HEK293 (cell line): ENCODE data around the gene STYK1.

ENCODE experiments used
- CTCF ChIA-PET: fragments of 350-600 bp; formaldehyde crosslinking; extraction: SDS; loops from one replicate; lab custom pipeline; 2021; ENCODE audit warnings: antibody characterized with exemption; lab: Yijun Ruan, JAX
- POLR2A ChIA-PET: fragments of 300-600 bp; formaldehyde crosslinking; extraction: SDS; loops from one replicate; lab custom pipeline; 2020; ENCODE audit warnings: antibody characterized with exemption, inconsistent platforms; lab: Yijun Ruan, JAX
- H3K27ac ChIP-seq: fragments of 200-500 bp; sonication (Bioruptor generic); 2 replicates; pipeline ENCODE4 v1.5.1; 2014; ENCODE audit warnings: low read depth, low read length, control low read depth, inconsistent platforms; ENCODE audit errors: extremely low read depth
- H3K36me3 ChIP-seq, 2 experiments: fragments of 200-500 bp in 1 of 2; sonication (Bioruptor generic) in 1 of 2; 1 replicate in 1 of 2; 2 replicates in 1 of 2; pipeline ENCODE4 v1.5.1; 2014 to 2017; ENCODE audit warnings: inconsistent platforms in 2 of 2, low read length in 2 of 2; ENCODE audit not compliant: control insufficient read depth in 2 of 2, insufficient read depth in 1 of 2
- H3K4me1 ChIP-seq: fragments of 200-500 bp; sonication (Bioruptor generic); 2 replicates; pipeline ENCODE4 v1.5.1; 2014; ENCODE audit warnings: mild to moderate bottlenecking, low read length, inconsistent platforms; ENCODE audit not compliant: control insufficient read depth, insufficient read depth
- H3K4me3 ChIP-seq: 2 replicates; pipeline ENCODE4 v1.5.1; 2011; ENCODE audit warnings: low read depth, mild to moderate bottlenecking, control low read depth, low read length, moderate library complexity
- H3K9me3 ChIP-seq: fragments of 200-500 bp; sonication (Bioruptor generic); 2 replicates; pipeline ENCODE4 v1.5.1; 2014; ENCODE audit warnings: low read depth, low read length, inconsistent platforms; ENCODE audit not compliant: control insufficient read depth, insufficient read depth
- BCL11B ChIP-seq: fragments of 450-650 bp; formaldehyde crosslinking; IDR thresholded peaks from 2 replicates; pipeline ENCODE4 v1.5.1; 2016; ENCODE audit warnings: low read depth, missing biosample characterization, missing genetic modification characterization
- KLF7 ChIP-seq: fragments of 450-650 bp; formaldehyde crosslinking; IDR thresholded peaks from 2 replicates; pipeline ENCODE4 v1.5.1; 2016; ENCODE audit warnings: missing biosample characterization, missing genetic modification characterization, borderline replicate concordance
- SP3 ChIP-seq: fragments of 450-650 bp; formaldehyde crosslinking; IDR thresholded peaks from 2 replicates; pipeline ENCODE4 v1.5.1; 2016; ENCODE audit warnings: missing biosample characterization, missing genetic modification characterization
- ZBTB1 ChIP-seq: fragments of 450-650 bp; formaldehyde crosslinking; IDR thresholded peaks from 2 replicates; pipeline ENCODE4 v1.5.1; 2016; ENCODE audit warnings: missing biosample characterization, missing genetic modification characterization
- ZBTB20 ChIP-seq: fragments of 450-650 bp; formaldehyde crosslinking; IDR thresholded peaks from 2 replicates; pipeline ENCODE4 v1.5.1; 2016; ENCODE audit warnings: missing biosample characterization, missing genetic modification characterization
- ZBTB21 ChIP-seq: fragments of 450-650 bp; formaldehyde crosslinking; IDR thresholded peaks from 2 replicates; pipeline ENCODE4 v1.5.1; 2017; ENCODE audit warnings: missing biosample characterization, missing genetic modification characterization
- ZBTB48 ChIP-seq: fragments of 450-650 bp; formaldehyde crosslinking; IDR thresholded peaks from 2 replicates; pipeline ENCODE4 v1.5.1; 2016; ENCODE audit warnings: missing biosample characterization, missing genetic modification characterization
- ZNF2 ChIP-seq: fragments of 450-650 bp; formaldehyde crosslinking; IDR thresholded peaks from 2 replicates; pipeline ENCODE4 v1.5.1; 2016; ENCODE audit warnings: missing biosample characterization, missing genetic modification characterization
- ZNF214 ChIP-seq: fragments of 450-650 bp; formaldehyde crosslinking; IDR thresholded peaks from 2 replicates; pipeline ENCODE4 v1.5.1; 2017; ENCODE audit warnings: missing biosample characterization, mild to moderate bottlenecking, missing genetic modification characterization, borderline replicate concordance
- ZNF311 ChIP-seq: fragments of 450-650 bp; formaldehyde crosslinking; IDR thresholded peaks from 2 replicates; pipeline ENCODE4 v1.5.1; 2017; ENCODE audit warnings: missing biosample characterization, missing genetic modification characterization, borderline replicate concordance
- ZNF473 ChIP-seq: fragments of 450-650 bp; formaldehyde crosslinking; IDR thresholded peaks from 2 replicates; pipeline ENCODE4 v1.5.1; 2017; ENCODE audit warnings: missing biosample characterization, missing genetic modification characterization
- ZNF624 ChIP-seq: fragments of 450-650 bp; formaldehyde crosslinking; IDR thresholded peaks from 2 replicates; pipeline ENCODE4 v1.5.1; 2017; ENCODE audit warnings: missing biosample characterization, missing genetic modification characterization
- ZNF629 ChIP-seq: fragments of 450-650 bp; formaldehyde crosslinking; IDR thresholded peaks from 2 replicates; pipeline ENCODE4 v1.5.1; 2017; ENCODE audit warnings: missing biosample characterization, missing genetic modification characterization
- ZNF660 ChIP-seq: fragments of 450-650 bp; IDR thresholded peaks from 2 replicates; pipeline ENCODE4 v1.5.1; 2018; ENCODE audit warnings: missing biosample characterization, mild to moderate bottlenecking, missing genetic modification characterization
- ZNF670 ChIP-seq: fragments of 450-650 bp; formaldehyde crosslinking; IDR thresholded peaks from 2 replicates; pipeline ENCODE4 v1.5.1; 2016; ENCODE audit warnings: missing biosample characterization, missing genetic modification characterization, low read depth
- ZNF747 ChIP-seq: fragments of 450-650 bp; formaldehyde crosslinking; IDR thresholded peaks from 2 replicates; pipeline ENCODE4 v1.5.1; 2016; ENCODE audit warnings: missing biosample characterization, missing genetic modification characterization
- ZNF768 ChIP-seq: fragments of 450-650 bp; formaldehyde crosslinking; IDR thresholded peaks from 2 replicates; pipeline ENCODE4 v1.5.1; 2018; ENCODE audit warnings: missing biosample characterization, mild to moderate bottlenecking, missing genetic modification characterization
- ZNF792 ChIP-seq: fragments of 450-650 bp; formaldehyde crosslinking; IDR thresholded peaks from 2 replicates; pipeline ENCODE4 v1.5.1; 2016; ENCODE audit warnings: missing biosample characterization, missing genetic modification characterization
- ZNF843 ChIP-seq: fragments of 450-650 bp; formaldehyde crosslinking; IDR thresholded peaks from 2 replicates; pipeline ENCODE4 v1.5.1; 2016; ENCODE audit warnings: missing biosample characterization, missing genetic modification characterization
- TF ChIP-seq, protein P1 (sequence below): fragments of 450-650 bp; formaldehyde crosslinking; IDR thresholded peaks from 2 replicates; pipeline ENCODE4 v1.5.1; 2016; ENCODE audit warnings: missing biosample characterization, missing genetic modification characterization
- TF ChIP-seq, protein P2 (sequence below): fragments of 450-650 bp; formaldehyde crosslinking; IDR thresholded peaks from 2 replicates; pipeline ENCODE4 v1.5.1; 2016; ENCODE audit warnings: missing biosample characterization, missing genetic modification characterization
- TF ChIP-seq, protein P3 (sequence below): fragments of 450-650 bp; formaldehyde crosslinking; IDR thresholded peaks from 2 replicates; pipeline ENCODE4 v1.5.1; 2016; ENCODE audit warnings: missing biosample characterization, missing genetic modification characterization

Gene STYK1

GRCh38 chr12:10615532-10615931, 58.3 kb downstream of the STYK1 start:
- no peak for TF ChIP-seq ZBTB48 (tag by site-specific recombination)
- no peak for TF ChIP-seq ZNF843
- TF ChIP-seq ZNF214 (tag by site-specific recombination), result no peak
- no peak for TF ChIP-seq ZNF473 (tag by site-specific recombination)
- TF ChIP-seq KLF7 (tag by site-specific recombination), result no peak
- TF ChIP-seq BCL11B (tag by site-specific recombination), result no peak
- no peak for TF ChIP-seq ZNF660
- TF ChIP-seq ZBTB20 (tag by site-specific recombination), result no peak
- TF ChIP-seq ZNF624 (tag by site-specific recombination), result no peak
- TF ChIP-seq ZNF792 (tag by site-specific recombination), result no peak
- no peak for TF ChIP-seq ZNF670 (tag by site-specific recombination)
- TF ChIP-seq, protein P1, sequence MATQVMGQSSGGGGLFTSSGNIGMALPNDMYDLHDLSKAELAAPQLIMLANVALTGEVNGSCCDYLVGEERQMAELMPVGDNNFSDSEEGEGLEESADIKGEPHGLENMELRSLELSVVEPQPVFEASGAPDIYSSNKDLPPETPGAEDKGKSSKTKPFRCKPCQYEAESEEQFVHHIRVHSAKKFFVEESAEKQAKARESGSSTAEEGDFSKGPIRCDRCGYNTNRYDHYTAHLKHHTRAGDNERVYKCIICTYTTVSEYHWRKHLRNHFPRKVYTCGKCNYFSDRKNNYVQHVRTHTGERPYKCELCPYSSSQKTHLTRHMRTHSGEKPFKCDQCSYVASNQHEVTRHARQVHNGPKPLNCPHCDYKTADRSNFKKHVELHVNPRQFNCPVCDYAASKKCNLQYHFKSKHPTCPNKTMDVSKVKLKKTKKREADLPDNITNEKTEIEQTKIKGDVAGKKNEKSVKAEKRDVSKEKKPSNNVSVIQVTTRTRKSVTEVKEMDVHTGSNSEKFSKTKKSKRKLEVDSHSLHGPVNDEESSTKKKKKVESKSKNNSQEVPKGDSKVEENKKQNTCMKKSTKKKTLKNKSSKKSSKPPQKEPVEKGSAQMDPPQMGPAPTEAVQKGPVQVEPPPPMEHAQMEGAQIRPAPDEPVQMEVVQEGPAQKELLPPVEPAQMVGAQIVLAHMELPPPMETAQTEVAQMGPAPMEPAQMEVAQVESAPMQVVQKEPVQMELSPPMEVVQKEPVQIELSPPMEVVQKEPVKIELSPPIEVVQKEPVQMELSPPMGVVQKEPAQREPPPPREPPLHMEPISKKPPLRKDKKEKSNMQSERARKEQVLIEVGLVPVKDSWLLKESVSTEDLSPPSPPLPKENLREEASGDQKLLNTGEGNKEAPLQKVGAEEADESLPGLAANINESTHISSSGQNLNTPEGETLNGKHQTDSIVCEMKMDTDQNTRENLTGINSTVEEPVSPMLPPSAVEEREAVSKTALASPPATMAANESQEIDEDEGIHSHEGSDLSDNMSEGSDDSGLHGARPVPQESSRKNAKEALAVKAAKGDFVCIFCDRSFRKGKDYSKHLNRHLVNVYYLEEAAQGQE, result no peak
- no peak for TF ChIP-seq ZNF629 (tag by site-specific recombination)
- TF ChIP-seq ZNF768, result no peak
- no peak for TF ChIP-seq ZNF747 (tag by site-specific recombination)
- no peak for TF ChIP-seq ZNF2 (tag by site-specific recombination)
- TF ChIP-seq ZBTB1, result no peak
- TF ChIP-seq, protein P2, sequence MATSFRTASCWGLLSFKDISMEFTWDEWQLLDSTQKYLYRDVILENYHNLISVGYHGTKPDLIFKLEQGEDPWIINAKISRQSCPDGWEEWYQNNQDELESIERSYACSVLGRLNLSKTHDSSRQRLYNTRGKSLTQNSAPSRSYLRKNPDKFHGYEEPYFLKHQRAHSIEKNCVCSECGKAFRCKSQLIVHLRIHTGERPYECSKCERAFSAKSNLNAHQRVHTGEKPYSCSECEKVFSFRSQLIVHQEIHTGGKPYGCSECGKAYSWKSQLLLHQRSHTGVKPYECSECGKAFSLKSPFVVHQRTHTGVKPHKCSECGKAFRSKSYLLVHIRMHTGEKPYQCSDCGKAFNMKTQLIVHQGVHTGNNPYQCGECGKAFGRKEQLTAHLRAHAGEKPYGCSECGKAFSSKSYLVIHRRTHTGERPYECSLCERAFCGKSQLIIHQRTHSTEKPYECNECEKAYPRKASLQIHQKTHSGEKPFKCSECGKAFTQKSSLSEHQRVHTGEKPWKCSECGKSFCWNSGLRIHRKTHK (tag by site-specific recombination), result no peak
- no peak for TF ChIP-seq ZNF311 (tag by site-specific recombination)
- TF ChIP-seq ZBTB21, result no peak
- 0 out of 2 replicates have a peak, but pooled peaks cover 3% of the 10 kb centered on the region for H3K4me1 ChIP-seq
- no peaks in the 10 kb centered on the region for H3K9me3 ChIP-seq
- H3K4me3 ChIP-seq, result no peak overlapping the region
- ChIA-PET CTCF (no interaction called here), POLR2A (no interaction called here)
- H3K36me3 ChIP-seq, result peaks cover 6 to 9% of the 10 kb centered on the region in 2 experiments; a peak in 2 of 3 replicates
- H3K27ac ChIP-seq, result no peak overlapping the region

GRCh38 chr12:10614056-10614370, 59.8 kb downstream of the STYK1 start:
- TF ChIP-seq SP3 (tag by site-specific recombination), result no peak
- TF ChIP-seq, protein P3, sequence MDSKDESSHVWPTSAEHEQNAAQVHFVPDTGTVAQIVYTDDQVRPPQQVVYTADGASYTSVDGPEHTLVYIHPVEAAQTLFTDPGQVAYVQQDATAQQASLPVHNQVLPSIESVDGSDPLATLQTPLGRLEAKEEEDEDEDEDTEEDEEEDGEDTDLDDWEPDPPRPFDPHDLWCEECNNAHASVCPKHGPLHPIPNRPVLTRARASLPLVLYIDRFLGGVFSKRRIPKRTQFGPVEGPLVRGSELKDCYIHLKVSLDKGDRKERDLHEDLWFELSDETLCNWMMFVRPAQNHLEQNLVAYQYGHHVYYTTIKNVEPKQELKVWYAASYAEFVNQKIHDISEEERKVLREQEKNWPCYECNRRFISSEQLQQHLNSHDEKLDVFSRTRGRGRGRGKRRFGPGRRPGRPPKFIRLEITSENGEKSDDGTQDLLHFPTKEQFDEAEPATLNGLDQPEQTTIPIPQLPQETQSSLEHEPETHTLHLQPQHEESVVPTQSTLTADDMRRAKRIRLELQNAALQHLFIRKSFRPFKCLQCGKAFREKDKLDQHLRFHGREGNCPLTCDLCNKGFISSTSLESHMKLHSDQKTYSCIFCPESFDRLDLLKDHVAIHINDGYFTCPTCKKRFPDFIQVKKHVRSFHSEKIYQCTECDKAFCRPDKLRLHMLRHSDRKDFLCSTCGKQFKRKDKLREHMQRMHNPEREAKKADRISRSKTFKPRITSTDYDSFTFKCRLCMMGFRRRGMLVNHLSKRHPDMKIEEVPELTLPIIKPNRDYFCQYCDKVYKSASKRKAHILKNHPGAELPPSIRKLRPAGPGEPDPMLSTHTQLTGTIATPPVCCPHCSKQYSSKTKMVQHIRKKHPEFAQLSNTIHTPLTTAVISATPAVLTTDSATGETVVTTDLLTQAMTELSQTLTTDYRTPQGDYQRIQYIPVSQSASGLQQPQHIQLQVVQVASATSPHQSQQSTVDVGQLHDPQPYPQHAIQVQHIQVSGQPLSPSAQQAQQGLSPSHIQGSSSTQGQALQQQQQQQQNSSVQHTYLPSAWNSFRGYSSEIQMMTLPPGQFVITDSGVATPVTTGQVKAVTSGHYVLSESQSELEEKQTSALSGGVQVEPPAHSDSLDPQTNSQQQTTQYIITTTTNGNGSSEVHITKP (tag by site-specific recombination), result peak; percentile 73
- H3K27ac ChIP-seq, result no peak overlapping the region; the same call in 1 of the 2 replicates
- POLR2A ChIA-PET, result interaction anchor here (1.5 kb wide), 1 partner anchor 103 kb away, joined by 4 read pairs; no protein-coding TSS in a partner anchor
- peak overlapping the region; percentile 82 for H3K4me3 ChIP-seq
- no peaks in the 10 kb centered on the region for H3K9me3 ChIP-seq
- 0 out of 2 replicates have a peak, but pooled peaks cover 3% of the 10 kb centered on the region for H3K4me1 ChIP-seq
- peaks cover 16 to 24% of the 10 kb centered on the region in 2 experiments for H3K36me3 ChIP-seq
- CTCF ChIA-PET, result interaction anchor here (1.0 kb wide), 1 partner anchor 393 kb away, joined by 3 read pairs; no protein-coding TSS in a partner anchor
